GM12878 (cell line): ENCODE data around the gene BIRC6. TPM values are rescaled to one million over a fixed set of nuclear protein-coding genes. Genes with fewer than 3 reads are reported as not detected.

ENCODE experiments used
- CEBPB ChIP-seq, 2 experiments: fragments of 150-350 bp in 1 of 2; IDR thresholded peaks; 2 replicates each; pipeline ENCODE4 v1.6.1; 2012 to 2014; ENCODE audit warnings: low read depth in 2 of 2, low read length in 2 of 2, borderline replicate concordance in 1 of 2, inconsistent platforms in 1 of 2
- EP300 ChIP-seq, 2 experiments: fragments of 150-350 bp in 1 of 2; IDR thresholded peaks; 2 replicates each; pipeline ENCODE4 v1.6.1; 2011 to 2012; ENCODE audit warnings: low read depth in 2 of 2, low read length in 2 of 2, borderline replicate concordance in 1 of 2, improper control_type of control experiment in 1 of 2, inconsistent platforms in 1 of 2; ENCODE audit not compliant: control insufficient read depth in 1 of 2
- NFXL1 ChIP-seq: fragments of 450-650 bp; IDR thresholded peaks from 2 replicates; pipeline ENCODE4 v1.6.1; 2017; ENCODE audit warnings: antibody characterized with exemption, mild to moderate bottlenecking, borderline replicate concordance
- POLR2AphosphoS5 ChIP-seq: IDR thresholded peaks from 2 replicates; pipeline ENCODE4 v1.6.1; 2011; ENCODE audit warnings: mild to moderate bottlenecking, low read length, inconsistent platforms
- STAT3 ChIP-seq: IDR thresholded peaks from 2 replicates; pipeline ENCODE4 v1.6.1; 2011; ENCODE audit warnings: low read depth, low read length, improper control_type of control experiment
- ZNF217 ChIP-seq: fragments of 450-650 bp; IDR thresholded peaks from 2 replicates; pipeline ENCODE4 v1.6.1; 2017; ENCODE audit warnings: antibody characterized with exemption, mild to moderate bottlenecking
- polyA plus RNA-seq, 11 experiments: library from polyadenylated mRNA; depleted of rRNA in 4 of 11; unstranded in 6 of 11; stranded (reverse) in 5 of 11; fragments of >200 nt; fragmentation: Nextera tagmentation in 4 of 11; fragmentation: Illumina TruSeq in 1 of 11; extraction: Ambion mirVana in 4 of 11; extraction: Trizol in 1 of 11; gene quantifications; 1 replicate in 1 of 11; 2 replicates in 10 of 11; pipeline versions ENCODE4 v1.2.1 to v1.2.3, GENCODE V29; 2011 to 2016; ENCODE audit warnings: inconsistent platforms in 2 of 11, missing spikeins in 2 of 11, low read depth in 1 of 11
- total RNA-seq, 4 experiments: library from RNA; depleted of rRNA in 3 of 4; stranded (reverse); fragments of >200 nt in 3 of 4; fragmentation: Illumina TruSeq in 1 of 4; extraction: Trizol in 1 of 4; gene quantifications; 2 replicates each; pipeline versions ENCODE4 v1.2.1 to v1.2.3, GENCODE V29; 2013 to 2021
- TF ChIP-seq, protein P1 (sequence below): fragments of 450-650 bp; IDR thresholded peaks from 2 replicates; pipeline ENCODE4 v1.6.1; 2017; ENCODE audit warnings: mild to moderate bottlenecking, moderate library complexity
- TF ChIP-seq, protein P2 (sequence below): fragments of 450-650 bp; IDR thresholded peaks from 2 replicates; pipeline ENCODE4 v1.6.1; 2014; ENCODE audit warnings: mild to moderate bottlenecking

Gene BIRC6
- total and polyA plus RNA-seq, 10 of the 15 experiments (the other 5 are each of a cell fraction or from before 2014, with no cell fraction given), result 18.8 to 118 (median 55.0) TPM

DNA sequence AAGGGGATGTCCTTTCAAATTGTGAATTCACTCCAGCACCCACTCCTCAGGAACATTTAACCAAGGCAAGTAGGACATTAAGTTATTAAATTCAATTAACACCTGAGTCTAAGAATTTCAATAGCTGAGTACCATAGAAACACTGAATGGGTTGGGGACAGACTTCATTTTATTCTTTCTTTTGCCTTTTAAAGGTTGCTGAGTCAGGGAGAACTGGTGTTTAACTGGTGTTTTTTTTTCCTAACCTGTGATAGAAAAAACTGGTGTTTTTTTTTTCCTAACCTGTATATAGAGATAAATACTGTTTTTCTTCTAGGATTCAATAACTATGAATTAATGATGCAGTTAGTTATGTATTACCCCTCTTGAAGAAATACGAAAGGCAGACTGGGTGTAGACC lies 309.9 kb downstream of the BIRC6 start (continued):
- TF ChIP-seq, protein P1, sequence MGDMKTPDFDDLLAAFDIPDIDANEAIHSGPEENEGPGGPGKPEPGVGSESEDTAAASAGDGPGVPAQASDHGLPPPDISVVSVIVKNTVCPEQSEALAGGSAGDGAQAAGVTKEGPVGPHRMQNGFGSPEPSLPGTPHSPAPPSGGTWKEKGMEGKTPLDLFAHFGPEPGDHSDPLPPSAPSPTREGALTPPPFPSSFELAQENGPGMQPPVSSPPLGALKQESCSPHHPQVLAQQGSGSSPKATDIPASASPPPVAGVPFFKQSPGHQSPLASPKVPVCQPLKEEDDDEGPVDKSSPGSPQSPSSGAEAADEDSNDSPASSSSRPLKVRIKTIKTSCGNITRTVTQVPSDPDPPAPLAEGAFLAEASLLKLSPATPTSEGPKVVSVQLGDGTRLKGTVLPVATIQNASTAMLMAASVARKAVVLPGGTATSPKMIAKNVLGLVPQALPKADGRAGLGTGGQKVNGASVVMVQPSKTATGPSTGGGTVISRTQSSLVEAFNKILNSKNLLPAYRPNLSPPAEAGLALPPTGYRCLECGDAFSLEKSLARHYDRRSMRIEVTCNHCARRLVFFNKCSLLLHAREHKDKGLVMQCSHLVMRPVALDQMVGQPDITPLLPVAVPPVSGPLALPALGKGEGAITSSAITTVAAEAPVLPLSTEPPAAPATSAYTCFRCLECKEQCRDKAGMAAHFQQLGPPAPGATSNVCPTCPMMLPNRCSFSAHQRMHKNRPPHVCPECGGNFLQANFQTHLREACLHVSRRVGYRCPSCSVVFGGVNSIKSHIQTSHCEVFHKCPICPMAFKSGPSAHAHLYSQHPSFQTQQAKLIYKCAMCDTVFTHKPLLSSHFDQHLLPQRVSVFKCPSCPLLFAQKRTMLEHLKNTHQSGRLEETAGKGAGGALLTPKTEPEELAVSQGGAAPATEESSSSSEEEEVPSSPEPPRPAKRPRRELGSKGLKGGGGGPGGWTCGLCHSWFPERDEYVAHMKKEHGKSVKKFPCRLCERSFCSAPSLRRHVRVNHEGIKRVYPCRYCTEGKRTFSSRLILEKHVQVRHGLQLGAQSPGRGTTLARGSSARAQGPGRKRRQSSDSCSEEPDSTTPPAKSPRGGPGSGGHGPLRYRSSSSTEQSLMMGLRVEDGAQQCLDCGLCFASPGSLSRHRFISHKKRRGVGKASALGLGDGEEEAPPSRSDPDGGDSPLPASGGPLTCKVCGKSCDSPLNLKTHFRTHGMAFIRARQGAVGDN, result no peak
- TF ChIP-seq POLR2AphosphoS5, result no peak
- TF ChIP-seq EP300 (IDR thresholded peaks at IDR 0.05; ENCODE audit: borderline replicate concordance in 1 of 2, control insufficient read depth in 1 of 2, low read depth in 2 of 2, low read length in 2 of 2), result no peak
- TF ChIP-seq CEBPB (IDR thresholded peaks at IDR 0.05; ENCODE audit: borderline replicate concordance in 1 of 2, low read depth in 2 of 2, low read length in 2 of 2), result no peak
- TF ChIP-seq, protein P2, sequence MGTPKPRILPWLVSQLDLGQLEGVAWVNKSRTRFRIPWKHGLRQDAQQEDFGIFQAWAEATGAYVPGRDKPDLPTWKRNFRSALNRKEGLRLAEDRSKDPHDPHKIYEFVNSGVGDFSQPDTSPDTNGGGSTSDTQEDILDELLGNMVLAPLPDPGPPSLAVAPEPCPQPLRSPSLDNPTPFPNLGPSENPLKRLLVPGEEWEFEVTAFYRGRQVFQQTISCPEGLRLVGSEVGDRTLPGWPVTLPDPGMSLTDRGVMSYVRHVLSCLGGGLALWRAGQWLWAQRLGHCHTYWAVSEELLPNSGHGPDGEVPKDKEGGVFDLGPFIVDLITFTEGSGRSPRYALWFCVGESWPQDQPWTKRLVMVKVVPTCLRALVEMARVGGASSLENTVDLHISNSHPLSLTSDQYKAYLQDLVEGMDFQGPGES, result no peak
- no peak for TF ChIP-seq NFXL1
- no peak for TF ChIP-seq STAT3
- no peak for TF ChIP-seq ZNF217
